AG04450 (cell line): ENCODE results near the gene DEK. TPM values are rescaled to one million over a fixed set of nuclear protein-coding genes. Genes with fewer than 3 reads are reported as not detected.
"Not testable (repeated sequence)": the region's sequence is repeated elsewhere in the genome, so short reads cannot be mapped to it uniquely, and the experiment has no call there.

Experiments
- CTCF ChIA-PET: fragments of 300-600, 350-600 bp; formaldehyde crosslinking; extraction: SDS; loops from one replicate; lab custom pipeline; 2022; ENCODE audit warnings: antibody characterized with exemption, inconsistent platforms; lab: Charles Lee
- POLR2A ChIA-PET: fragments of 350-600 bp; formaldehyde crosslinking; extraction: SDS; loops from one replicate; lab custom pipeline; 2021; ENCODE audit warnings: antibody characterized with exemption, inconsistent platforms; lab: Yijun Ruan, JAX
- DNase-seq: peaks from one replicate; pipeline ENCODE4 v3.0.0-alpha.2; 2011; ENCODE audit warnings: low read depth, low spot score
- H3K27ac ChIP-seq: one replicate; pipeline ENCODE4 v1.5.1; 2012; ENCODE audit warnings: low read depth, low read length, control low read depth
- H3K27me3 ChIP-seq: one replicate; pipeline ENCODE4 v1.6.0; 2012; ENCODE audit warnings: low read length; ENCODE audit not compliant: control insufficient read depth, insufficient read depth
- H3K4me3 ChIP-seq: 2 replicates; pipeline ENCODE4 v1.5.1; 2011; ENCODE audit warnings: mild to moderate bottlenecking, low read depth, low read length, control low read depth
- H3K9me3 ChIP-seq: 2 replicates; pipeline ENCODE4 v1.5.1; 2012; ENCODE audit warnings: low read length; ENCODE audit not compliant: control insufficient read depth, insufficient read depth
- CTCF ChIP-seq: IDR thresholded peaks from 2 replicates; pipeline ENCODE4 v1.5.1; 2011; ENCODE audit warnings: low read depth, low read length, control low read depth, inconsistent platforms
- polyA plus RNA-seq: library from polyadenylated mRNA; depleted of rRNA; stranded (reverse); fragments of >200 nt; gene quantifications from 2 replicates; pipeline ENCODE4 v1.2.3, GENCODE V29; 2011; rRNA removed
- small RNA-seq: library from RNA; depleted of rRNA; stranded (forward); fragments of <200 nt; gene quantifications from one replicate; pipeline ENCODE3, GENCODE V24; 2012; ENCODE audit warnings: low read depth; ENCODE audit not compliant: insufficient read length

The DEK gene
- polyA plus RNA-seq, 1 experiment: 68.1 TPM

- no peak for DNase-seq
- CTCF ChIA-PET: no interaction called here
- Histone ChIP-seq H3K4me3 (no peak overlapping the region), H3K27me3 (no peaks in the 10 kb centered on the region), H3K27ac (no peak overlapping the region), H3K9me3 (no peaks in the 10 kb centered on the region)
- POLR2A ChIA-PET: interaction anchor here (0.6 kb wide), 1 partner anchor 288 kb away, joined by 5 read pairs; no protein-coding TSS in a partner anchor
- TF ChIP-seq CTCF: no peak
Measured at GRCh38 chr6:18179770-18180356, 84.5 kb downstream of the DEK start.

GRCh38 chr6:18178960-18179615 lies 85.2 kb downstream of the DEK start:
- Histone ChIP-seq H3K9me3 (no peaks in the 10 kb centered on the region), H3K27ac (no peak overlapping the region), H3K4me3 (no peak overlapping the region), H3K27me3 (no peaks in the 10 kb centered on the region)
- no peak for DNase-seq
- ChIA-PET POLR2A (interaction anchor here (0.6 kb wide), 1 partner anchor 287 kb away, joined by 5 read pairs; no protein-coding TSS in a partner anchor), CTCF (no interaction called here)
- no peak for TF ChIP-seq CTCF

GRCh38 chr6:18177286-18177965 lies 86.9 kb downstream of the DEK start:
- POLR2A ChIA-PET: no interaction called here
- Histone ChIP-seq H3K27me3 (no peaks in the 10 kb centered on the region), H3K9me3 (no peaks in the 10 kb centered on the region), H3K4me3 (no peak overlapping the region), H3K27ac (no peak overlapping the region)
- no peak for DNase-seq
- TF ChIP-seq CTCF: no peak
- CTCF ChIA-PET: no interaction called here

GRCh38 chr6:18176198-18176597 lies 88.1 kb downstream of the DEK start:
- CTCF ChIA-PET, H3K9me3 ChIP-seq, POLR2A ChIA-PET, DNase-seq, H3K27ac ChIP-seq, H3K4me3 ChIP-seq, H3K27me3 ChIP-seq: not testable (repeated sequence)

Small RNA genes lying within 50 kb of the gene (small RNA-seq; reads per million reads assigned to genes)
- not detected for gene AL138825.1
- gene RF00019: not detected
- not detected for gene RNU6-263P

Other genes starting within 250 kb of the DEK start
- gene NHLRC1, start 141.9 kb downstream of the DEK start, polyA plus RNA-seq: 1.4 TPM in 2 replicates
- 20.5 and 25.8 TPM in 2 replicates for gene TPMT, start 109.5 kb downstream of the DEK start, polyA plus RNA-seq
- 17.3 and 20.1 TPM in 2 replicates for gene KDM1B, start 109.1 kb downstream of the DEK start, polyA plus RNA-seq
- gene RNF144B, start 122.8 kb upstream of the DEK start, polyA plus RNA-seq: 0.25 and 0.35 TPM in 2 replicates